M059J (cell line): ENCODE data around the gene NRIP1. TPM values are rescaled to one million over a fixed set of nuclear protein-coding genes. Genes with fewer than 3 reads are reported as not detected.
"Not testable (repeated sequence)": the region's sequence is repeated elsewhere in the genome, so short reads cannot be mapped to it uniquely, and the experiment has no call there.

Source experiments
- DNase-seq: peaks from one replicate; pipeline ENCODE4 v3.0.0-alpha.2; 2012; ENCODE audit warnings: low read depth
- total RNA-seq: library from RNA; depleted of rRNA; stranded (reverse); fragments of >200 nt; shearing (Covaris generic); gene quantifications from 2 replicates; pipeline ENCODE4 v1.2.3, GENCODE V29; 2014

The NRIP1 gene
- total RNA-seq, 1 experiment from 2014 or later, result 17.2 TPM

GRCh38 chr21:15039607-15040299 is 25.0 kb downstream of the NRIP1 start:
- no peak for DNase-seq

GRCh38 chr21:15037900-15038293 is 26.9 kb downstream of the NRIP1 start:
- DNase-seq, result no peak

DNA sequence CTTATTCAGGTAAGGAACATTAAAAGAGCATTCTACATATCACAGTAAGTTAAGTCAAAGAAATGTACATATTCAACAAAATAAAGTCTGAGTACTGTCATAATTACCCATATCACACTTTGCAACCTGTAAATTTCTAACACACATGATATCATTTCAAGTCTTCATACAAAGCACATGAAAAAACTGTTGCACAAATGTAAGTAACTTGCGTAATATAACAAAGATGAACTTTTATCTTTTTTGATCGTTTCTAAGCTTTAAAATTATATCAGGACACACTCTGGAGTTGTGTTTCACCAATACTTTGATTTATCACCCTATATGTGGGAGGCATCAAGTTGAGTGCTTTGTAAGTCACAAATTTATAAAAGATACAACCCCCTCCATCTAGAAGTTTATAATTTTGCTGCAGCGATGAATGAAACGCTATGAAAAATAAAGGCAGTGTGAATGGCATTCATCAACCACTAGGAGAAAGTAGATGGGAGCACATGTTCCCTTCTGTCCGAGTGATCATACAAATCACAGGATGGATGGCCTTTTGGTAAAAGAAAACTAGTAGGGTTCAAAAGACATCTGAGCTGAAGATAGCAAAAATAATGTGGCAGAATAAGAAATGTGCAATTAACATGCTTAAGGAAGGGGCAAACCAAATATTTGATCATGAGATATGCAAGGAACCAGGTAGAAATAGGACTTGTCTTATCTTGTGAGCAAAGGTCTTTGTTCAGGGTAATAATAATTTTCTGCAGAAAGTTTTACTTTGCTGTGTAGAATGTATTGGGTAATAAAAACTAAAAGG is 27.5 kb downstream of the NRIP1 start:
- no peak for DNase-seq

DNA sequence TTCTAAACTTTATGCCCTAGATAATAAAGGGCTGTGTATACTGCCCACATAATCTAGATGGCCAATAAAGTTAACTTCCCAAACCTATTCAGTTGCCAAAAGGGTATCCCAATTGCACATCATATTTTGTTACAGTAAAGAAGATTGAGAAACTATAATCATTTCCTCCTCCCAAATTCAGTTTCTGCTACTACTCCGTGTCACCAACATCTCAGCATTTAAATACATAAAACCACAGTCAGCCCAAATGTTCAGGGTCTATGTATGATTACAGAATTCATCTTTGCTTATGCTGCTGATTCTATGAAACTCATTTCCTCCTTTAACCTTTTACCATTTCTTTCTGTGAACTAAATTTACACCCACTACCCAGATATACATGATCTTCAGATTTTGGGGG is 28.6 kb downstream of the NRIP1 start:
- no peak for DNase-seq

DNA sequence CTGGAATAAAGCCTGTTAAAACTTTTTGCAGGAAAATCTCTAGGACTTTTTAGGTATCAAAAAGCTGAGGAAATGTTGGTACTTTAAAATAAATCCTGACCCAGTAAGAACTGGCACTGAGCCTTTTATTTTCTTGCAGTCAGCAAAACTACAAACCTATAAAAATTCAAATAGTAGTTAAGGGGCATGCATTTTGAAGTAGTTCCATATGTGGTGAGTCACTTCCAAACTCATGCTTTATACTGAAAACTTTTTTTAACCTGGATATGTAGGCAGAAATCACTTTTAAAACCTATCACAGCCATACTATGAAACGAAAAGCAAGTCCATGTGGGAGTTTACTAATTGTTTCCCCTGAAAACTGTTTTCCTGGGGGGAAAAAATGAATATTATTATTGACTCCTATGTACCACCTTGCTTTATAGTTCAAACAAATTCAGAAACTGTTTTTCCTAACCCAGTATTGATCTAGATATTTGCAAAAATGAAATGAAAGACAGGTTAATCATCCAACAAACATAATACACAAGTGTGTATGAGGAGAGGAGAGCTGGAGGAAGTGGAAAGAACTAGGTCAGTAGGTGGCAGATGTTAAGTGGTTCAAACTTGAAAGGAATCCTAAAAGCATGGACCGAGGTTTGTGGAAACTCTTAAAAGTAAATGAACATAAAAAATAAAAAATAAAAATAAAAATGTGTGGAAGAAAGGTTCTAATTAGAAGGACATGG is 30.5 kb downstream of the NRIP1 start:
- peak; percentile 46 for DNase-seq

GRCh38 chr21:15031790-15032357 is 32.9 kb downstream of the NRIP1 start:
- DNase-seq, result peak; percentile 26

- DNase-seq, result not testable (repeated sequence)
Observed at GRCh38 chr21:15031362-15031761, 33.4 kb downstream of the NRIP1 start.

GRCh38 chr21:15030861-15031260 is 33.9 kb downstream of the NRIP1 start:
- peak; percentile 40 for DNase-seq

DNA sequence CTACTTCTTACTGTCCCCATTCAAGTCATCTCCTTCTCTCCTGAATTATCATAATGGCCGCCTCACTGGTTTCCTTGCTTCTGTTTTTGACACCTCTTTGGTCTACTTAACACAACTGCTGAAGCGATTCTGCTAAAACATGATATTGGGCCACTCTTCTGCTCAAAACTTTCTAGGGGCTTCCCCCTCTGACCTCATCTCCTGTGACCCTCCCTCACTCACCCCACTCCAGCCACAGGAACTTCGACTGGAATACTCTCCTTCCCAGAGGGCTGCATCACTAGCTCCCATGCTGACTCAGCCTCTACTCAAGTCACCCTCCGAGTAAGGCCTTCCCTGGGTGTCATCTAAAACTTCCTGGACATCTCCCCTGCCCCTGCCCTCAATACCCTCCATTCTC is 35.7 kb downstream of the NRIP1 start:
- DNase-seq, result peak; percentile 18

DNA sequence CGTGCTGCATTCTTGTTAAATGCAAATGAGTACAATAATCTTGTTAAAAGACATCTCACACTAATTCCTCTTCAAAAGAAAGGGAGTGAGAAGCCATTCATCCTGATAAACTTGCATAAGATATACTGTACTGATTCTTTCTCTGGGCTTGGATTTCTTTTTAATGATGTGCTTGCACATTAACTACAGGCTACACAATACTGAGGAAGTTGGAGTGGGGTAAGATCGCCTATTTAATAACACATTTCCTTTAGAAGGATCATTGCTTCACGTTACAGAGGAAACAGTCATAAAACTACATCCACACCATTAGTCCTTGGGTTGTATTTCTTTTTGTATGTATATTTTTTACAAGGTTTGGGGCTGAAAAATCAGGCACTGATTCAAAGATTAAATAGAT is 36.6 kb downstream of the NRIP1 start:
- DNase-seq, result no peak

GRCh38 chr21:15027056-15027455 is 37.7 kb downstream of the NRIP1 start:
- no peak for DNase-seq

- DNase-seq, result no peak
Observed at GRCh38 chr21:15026370-15026769, 38.4 kb downstream of the NRIP1 start.

GRCh38 chr21:15023776-15024175 is 41.0 kb downstream of the NRIP1 start:
- no peak for DNase-seq

GRCh38 chr21:15022608-15023261 is 42.1 kb downstream of the NRIP1 start:
- DNase-seq, result no peak

GRCh38 chr21:15020797-15021196 is 44.0 kb downstream of the NRIP1 start:
- no peak for DNase-seq

GRCh38 chr21:15018382-15018781 is 46.4 kb downstream of the NRIP1 start:
- DNase-seq, result no peak

DNA sequence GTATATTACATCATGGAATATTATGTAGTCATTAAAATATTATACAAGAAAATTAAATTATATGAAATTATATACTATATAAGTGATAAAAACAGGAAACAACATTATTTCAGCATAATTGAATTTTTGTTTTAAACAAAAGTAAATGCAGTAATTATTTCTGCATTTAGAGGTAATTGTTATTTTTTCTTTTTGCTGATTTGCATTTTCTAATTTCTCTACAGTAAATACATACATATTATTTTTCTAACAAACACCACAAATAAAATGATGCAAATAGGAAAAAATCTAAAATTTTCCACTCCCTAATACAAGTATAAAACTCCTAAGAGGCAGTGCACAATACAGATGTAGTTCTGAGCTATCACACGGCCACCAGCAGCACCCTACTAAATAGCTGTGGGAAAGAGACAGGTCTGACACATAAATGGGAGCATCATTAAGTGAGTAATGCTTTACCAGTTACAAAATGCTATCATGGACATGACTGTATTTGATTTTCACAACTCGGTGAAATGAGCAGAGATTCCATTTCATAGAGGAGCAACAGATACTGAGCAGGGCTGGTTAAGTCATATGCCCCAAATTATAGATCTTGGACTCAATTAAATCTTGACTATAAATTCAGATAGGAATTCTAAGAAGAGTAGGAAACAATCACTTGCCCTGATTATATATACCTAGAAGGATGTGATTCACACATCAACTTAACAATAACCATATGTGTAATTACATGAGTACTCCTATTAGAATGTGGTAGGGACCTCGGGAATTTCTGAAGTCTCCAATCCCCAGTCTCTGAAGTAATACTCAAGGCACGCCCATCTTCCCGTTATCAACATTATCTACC is 49.0 kb downstream of the NRIP1 start:
- peak; percentile 80 for DNase-seq

DNA sequence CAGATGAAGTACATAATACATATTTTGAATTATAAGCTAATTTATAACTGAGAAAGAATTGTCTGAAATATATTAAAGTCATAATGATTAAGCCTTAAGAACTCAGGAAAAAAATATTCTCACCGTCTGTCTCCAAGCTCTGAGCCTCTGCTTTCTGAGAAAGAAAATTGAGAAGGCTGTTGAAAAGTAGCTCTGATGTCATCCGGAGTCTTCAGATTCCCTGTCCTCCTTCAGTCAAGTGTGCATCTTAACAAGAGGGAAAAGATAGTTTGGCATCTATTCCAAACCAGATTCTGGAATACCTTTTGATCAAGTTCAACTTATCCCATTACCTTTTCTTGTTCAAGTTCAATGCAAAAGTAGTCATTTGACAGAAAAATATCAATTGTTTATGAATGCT is 50.6 kb downstream of the NRIP1 start:
- DNase-seq, result peak; percentile 15

DNA sequence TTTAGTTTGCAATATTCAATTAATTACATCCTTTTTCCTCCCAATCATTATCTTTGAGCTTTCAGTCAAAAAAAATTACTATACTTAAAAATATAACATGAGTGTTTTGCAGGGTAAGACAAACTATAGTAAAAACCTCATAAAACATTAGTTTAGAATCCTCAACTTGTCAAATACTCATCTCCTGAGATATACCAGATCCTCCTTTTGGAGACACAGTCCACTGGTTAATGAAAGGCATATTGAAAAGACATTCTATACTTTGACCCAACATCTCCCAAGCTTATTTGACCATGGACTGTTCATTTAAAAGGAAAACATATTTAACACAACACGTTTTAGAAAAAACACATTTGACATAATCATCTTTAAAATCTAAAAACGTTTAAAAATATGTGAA is 52.8 kb downstream of the NRIP1 start:
- no peak for DNase-seq

DNA sequence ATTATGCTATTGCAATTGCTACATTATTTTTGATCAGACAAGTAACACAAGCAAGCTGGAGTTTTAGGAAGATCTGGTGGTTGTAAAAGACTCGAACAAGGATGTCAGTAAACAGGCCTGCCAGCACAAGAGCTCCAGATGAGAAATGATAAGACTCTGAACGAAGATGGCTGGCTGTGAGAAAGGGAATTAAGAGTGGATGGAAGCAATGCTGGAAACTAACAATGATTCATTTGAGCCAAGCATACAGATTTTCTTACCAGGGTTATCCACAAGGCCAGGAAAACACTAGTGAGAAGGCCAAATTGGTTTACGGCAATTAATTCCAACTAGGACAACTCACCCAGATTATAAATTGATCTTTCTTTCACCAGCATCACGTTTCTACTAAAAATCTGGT is 54.2 kb downstream of the NRIP1 start:
- peak; percentile 67 for DNase-seq

- DNase-seq, result peak; percentile 65
Observed at GRCh38 chr21:15009837-15010363, 54.9 kb downstream of the NRIP1 start.
